GM19324 (cell line): ENCODE data around the gene ALX4.

Experiments used
- ATAC-seq: cut with Tn5 transposase; IDR thresholded peaks from one replicate; pipeline ENCODE4 v1.9.1; 2021; ENCODE audit warnings: mild to moderate bottlenecking, moderate library complexity; ENCODE audit not compliant: unreplicated experiment, low FRiP score

ALX4 gene

DNA sequence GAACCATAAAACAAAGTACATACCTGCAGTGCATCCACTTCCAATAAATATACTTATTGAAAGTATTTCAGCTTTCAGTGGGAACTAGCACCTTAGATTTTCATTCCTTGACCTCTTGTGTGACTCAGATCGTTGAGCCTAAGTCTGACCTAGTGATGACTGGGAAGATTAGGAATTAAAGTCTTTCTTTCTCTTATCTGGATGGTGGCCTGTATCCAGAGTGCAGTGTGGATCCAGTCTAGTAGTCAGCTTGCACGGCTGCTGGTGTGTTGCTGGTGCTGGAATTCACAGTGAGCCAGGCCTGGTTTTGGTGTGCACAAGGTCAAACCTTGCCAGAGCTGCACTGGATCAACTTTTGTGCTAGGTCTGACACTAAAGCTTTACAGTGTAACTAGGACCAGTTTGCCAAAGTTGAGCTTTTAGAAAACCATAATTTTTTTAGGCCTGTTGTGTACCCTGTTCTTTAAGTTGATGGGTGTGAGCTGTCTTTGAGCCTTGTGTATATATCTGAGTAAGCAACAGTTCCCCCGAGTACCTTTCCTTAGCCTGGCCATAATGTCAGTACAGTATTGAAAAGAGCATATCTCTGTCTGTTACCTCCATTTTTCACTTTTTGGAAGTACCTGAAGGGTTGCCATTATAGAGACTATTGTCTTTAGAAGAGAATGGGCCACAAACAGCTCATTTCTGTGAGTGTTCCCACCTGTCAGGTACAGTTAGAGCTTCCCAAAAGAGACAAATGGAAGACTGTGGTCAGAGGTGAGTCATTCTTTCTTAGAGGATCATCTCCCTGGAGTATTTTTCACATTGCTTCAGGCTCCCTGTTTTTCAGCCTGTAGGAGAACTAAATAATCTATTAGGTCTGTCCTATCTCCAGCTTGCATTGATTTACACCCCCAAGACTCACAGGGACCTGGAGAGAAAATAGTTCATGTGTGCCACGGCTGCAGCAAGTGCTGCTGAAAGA, 89.8 kb downstream of the ALX4 start:
- ATAC-seq: no peak

DNA sequence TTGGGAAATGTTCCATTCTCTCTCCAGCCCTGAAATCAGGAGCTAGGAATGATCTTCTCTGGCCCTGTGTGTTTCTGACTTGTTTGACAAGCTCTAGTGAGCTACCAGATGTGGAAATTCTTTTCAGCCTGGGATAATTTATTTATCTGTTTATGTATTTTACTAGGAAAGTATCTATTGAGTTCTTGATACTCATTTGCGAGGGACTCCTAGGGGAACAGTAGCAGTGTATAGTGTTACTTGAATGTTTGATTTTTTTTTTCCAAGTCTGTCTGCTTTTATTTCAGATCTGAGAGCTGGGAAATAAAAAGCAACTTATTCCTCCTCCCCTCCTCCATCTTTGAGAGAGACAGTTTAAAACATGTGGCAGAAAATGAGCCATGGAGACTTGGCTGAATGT, 92.5 kb downstream of the ALX4 start:
- ATAC-seq: no peak

DNA sequence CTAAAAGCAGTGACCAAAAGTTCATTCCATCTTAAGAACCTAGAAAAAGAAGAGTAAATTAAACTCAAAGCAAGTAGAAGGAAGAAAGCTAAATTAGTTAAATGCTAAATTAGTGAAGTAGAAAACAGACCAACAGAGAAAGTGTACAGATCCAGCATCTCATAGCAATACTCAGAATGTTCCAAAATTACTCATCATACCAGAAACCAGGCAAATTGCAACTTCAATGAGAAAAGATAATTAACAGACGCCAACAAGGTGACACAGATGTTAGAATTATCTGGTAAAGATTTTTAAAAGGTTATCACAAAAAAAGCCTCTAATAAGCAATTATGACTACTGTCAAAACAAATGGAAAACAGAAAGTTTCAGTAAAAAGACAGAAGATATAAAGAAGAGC, 96.8 kb downstream of the ALX4 start:
- no peak for ATAC-seq

DNA sequence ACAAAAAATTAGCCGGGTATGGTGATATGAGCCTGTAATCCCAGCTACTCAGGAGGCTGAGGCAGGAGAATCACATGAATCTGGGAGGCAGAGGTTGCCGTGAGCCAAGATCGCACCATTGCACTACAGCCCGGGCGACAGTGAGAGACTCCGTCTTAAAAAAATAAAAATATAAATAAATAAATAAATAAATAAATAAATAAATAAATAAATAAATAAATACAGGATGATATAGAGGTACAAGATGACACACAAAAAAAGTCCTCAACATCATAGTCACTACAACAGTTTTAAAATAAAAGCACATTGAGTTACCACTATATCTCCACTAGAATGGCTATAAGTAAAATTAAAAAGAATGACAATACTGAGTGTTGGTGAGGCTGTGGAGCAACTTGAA, 97.8 kb downstream of the ALX4 start:
- ATAC-seq: no peak
